NCI-H2171 (cell line): ENCODE data around the gene EIF4B.
"Not testable (repeated sequence)": the region's sequence is repeated elsewhere in the genome, so short reads cannot be mapped to it uniquely, and the experiment has no call there.

Experiments
- DNase-seq: peaks from one replicate; lab custom pipeline; 2025; lab: John Stamatoyannopoulos, UW

The EIF4B gene

GRCh38 chr12:53005986-53006809, at the start of gene EIF4B:
EIF4B (plus strand) TSS chr12:53006456; CDS start chr12:53006484, 28 bp downstream.
- peak; percentile 100 for DNase-seq

GRCh38 chr12:52956987-52957386, 49.3 kb upstream of the EIF4B start:
- DNase-seq = peak; percentile 95

- DNase-seq = no peak
Observed at GRCh38 chr12:52964556-52965336, 41.5 kb upstream of the EIF4B start.

- DNase-seq = no peak
Observed at GRCh38 chr12:52965337-52965731, 40.9 kb upstream of the EIF4B start.

- DNase-seq = no peak
Observed at GRCh38 chr12:52969166-52969795, 37.0 kb upstream of the EIF4B start.

GRCh38 chr12:52969828-52970569, 36.3 kb upstream of the EIF4B start:
- DNase-seq = peak; percentile 57

GRCh38 chr12:52971679-52972329, 34.5 kb upstream of the EIF4B start:
- DNase-seq = no peak

- DNase-seq = no peak
Observed at GRCh38 chr12:52975204-52975603, 31.1 kb upstream of the EIF4B start.

- DNase-seq = no peak
Observed at GRCh38 chr12:52975820-52976573, 30.3 kb upstream of the EIF4B start.

GRCh38 chr12:52976574-52977071, 29.6 kb upstream of the EIF4B start:
- DNase-seq = no peak

- no peak for DNase-seq
Observed at GRCh38 chr12:52977170-52977569, 29.1 kb upstream of the EIF4B start.

- DNase-seq = no peak
Observed at GRCh38 chr12:52980096-52980649, 26.1 kb upstream of the EIF4B start.

GRCh38 chr12:52980650-52981423, 25.4 kb upstream of the EIF4B start:
- peak; percentile 86 for DNase-seq

GRCh38 chr12:52984136-52984535, 22.1 kb upstream of the EIF4B start:
- DNase-seq = no peak

GRCh38 chr12:52988898-52989297, 17.4 kb upstream of the EIF4B start:
- DNase-seq = no peak

GRCh38 chr12:52990206-52990605, 16.1 kb upstream of the EIF4B start:
- no peak for DNase-seq

- not testable (repeated sequence) for DNase-seq
Observed at GRCh38 chr12:52992240-52992639, 14.0 kb upstream of the EIF4B start.

- no peak for DNase-seq
Observed at GRCh38 chr12:52992699-52993557, 13.3 kb upstream of the EIF4B start.

- no peak for DNase-seq
Observed at GRCh38 chr12:52993558-52993869, 12.7 kb upstream of the EIF4B start.
